HepG2 (cell line): ENCODE measurements around the gene ARPIN. TPM values are rescaled to one million over a fixed set of nuclear protein-coding genes. Genes with fewer than 3 reads are reported as not detected.

Experiments used
- ATAC-seq: fragments of 200-7000 bp; cut with Tn5 transposase; 3 replicates; pipeline ENCODE4 v1.9.1; 2020; ENCODE audit warnings: mild to moderate bottlenecking, moderate library complexity
- BruUV-seq: library from RNA; stranded (reverse); fragments of 400-500 nt; replicated peaks from 2 replicates; lab custom pipeline; 2021; lab: Mats Ljungman, UMichigan
- CTCF ChIA-PET: fragments of 300-600 bp; formaldehyde crosslinking; extraction: SDS; loops from one replicate; lab custom pipeline; 2021; ENCODE audit warnings: low total read pairs, inconsistent platforms, low intra/inter-chr PET ratio; lab: Yijun Ruan, JAX
- POLR2A ChIA-PET: fragments of 350-600 bp; sonication (Branson Sonifier 250); formaldehyde crosslinking; loops from one replicate; lab custom pipeline; 2020; ENCODE audit warnings: antibody characterized with exemption, inconsistent platforms; lab: Yijun Ruan, JAX
- DNase-seq: peaks from one replicate; pipeline ENCODE4 v3.0.0-alpha.2; 2015; ENCODE audit warnings: low spot score
- FAIRE-seq: peaks from 3 replicates; lab custom pipeline; 2011; peaks lifted over from hg19 to GRCh38; lab: Jason Lieb, UNC
- H2AFZ ChIP-seq: one replicate; pipeline ENCODE4 v1.6.1; 2011; ENCODE audit warnings: low read length, inconsistent platforms
- H3K27ac ChIP-seq: fragments of 300-600 bp; 3 replicates; pipeline ENCODE4 v1.8.0; 2011; ENCODE audit warnings: mixed run types, mild to moderate bottlenecking, mixed read lengths, low read length, inconsistent platforms; ENCODE audit not compliant: insufficient read depth; ENCODE audit errors: extremely low read length
- H3K27me3 ChIP-seq, 2 experiments: fragments of 200-600 bp in 1 of 2; 2 replicates in 1 of 2; 3 replicates in 1 of 2; pipeline versions ENCODE4 v1.6.0 to v1.8.0; 2011; ENCODE audit warnings: low read length in 2 of 2, mild to moderate bottlenecking in 2 of 2, moderate library complexity in 2 of 2, inconsistent platforms in 1 of 2; ENCODE audit not compliant: insufficient read depth in 2 of 2, control insufficient read depth in 1 of 2
- H3K36me3 ChIP-seq, 2 experiments: fragments of 200-600 bp in 1 of 2; replicated peaks in 1 of 2; 2 replicates in 1 of 2; 3 replicates in 1 of 2; pipeline versions ENCODE4 v1.5.1 to v1.8.0; 2011; ENCODE audit warnings: low read length in 2 of 2, inconsistent platforms in 1 of 2; ENCODE audit not compliant: insufficient read depth in 2 of 2, control insufficient read depth in 1 of 2
- H3K4me1 ChIP-seq: 2 replicates; pipeline ENCODE4 v1.5.1; 2012; ENCODE audit warnings: low read length, inconsistent platforms; ENCODE audit not compliant: insufficient read depth
- H3K4me2 ChIP-seq: 2 replicates; pipeline ENCODE4 v1.6.0; 2011; ENCODE audit warnings: low read depth, low read length, inconsistent platforms
- H3K4me3 ChIP-seq, 3 experiments: fragments of 200-600 bp in 1 of 3; sonication (generic), shearing (Covaris generic) in 1 of 3; replicated peaks in 1 of 3; 2 replicates each; pipeline ENCODE4 v1.5.1; 2011 to 2016; ENCODE audit warnings: low read length in 3 of 3, inconsistent platforms in 2 of 3, low read depth in 2 of 3, mild to moderate bottlenecking in 2 of 3, control low read depth in 1 of 3, mixed read lengths in 1 of 3; ENCODE audit not compliant: insufficient read depth in 1 of 3
- H3K79me2 ChIP-seq: one replicate; pipeline ENCODE4 v1.6.1; 2011; ENCODE audit warnings: low read length, inconsistent platforms; ENCODE audit not compliant: insufficient read depth
- H3K9ac ChIP-seq: 2 replicates; pipeline ENCODE4 v1.6.0; 2011; ENCODE audit warnings: mild to moderate bottlenecking, low read depth, low read length, inconsistent platforms; ENCODE audit not compliant: insufficient read depth
- H3K9me3 ChIP-seq: 2 replicates; pipeline ENCODE4 v1.5.1; 2012; ENCODE audit warnings: mild to moderate bottlenecking, low read length
- H4K20me1 ChIP-seq: 2 replicates; pipeline ENCODE4 v1.6.0; 2011; ENCODE audit warnings: inconsistent platforms, mild to moderate bottlenecking, low read length, moderate library complexity; ENCODE audit not compliant: insufficient read depth
- BRD4 ChIP-seq: sonication (generic); formaldehyde crosslinking; IDR thresholded peaks from 2 replicates; pipeline ENCODE4 v1.4.0; 2020; ENCODE audit warnings: missing genetic modification reagents
- CHD4 ChIP-seq: fragments of 200-600 bp; sonication (generic); IDR thresholded peaks from 2 replicates; pipeline ENCODE4 v1.7.0; 2017; ENCODE audit warnings: mild to moderate bottlenecking, low read length, borderline replicate concordance
- FOXO1 ChIP-seq: sonication (generic); formaldehyde crosslinking; IDR thresholded peaks from 2 replicates; pipeline ENCODE4 v1.4.0; 2020; ENCODE audit warnings: missing genetic modification reagents
- NFE2L2 ChIP-seq: fragments of 150-350 bp; IDR thresholded peaks from 2 replicates; pipeline ENCODE4 v1.6.1; 2014; ENCODE audit warnings: low read length
- POLR2G ChIP-seq: fragments of 200-400 bp; formaldehyde crosslinking; IDR thresholded peaks from 2 replicates; pipeline ENCODE4 v1.6.1; 2018; ENCODE audit warnings: mild to moderate bottlenecking, low read depth, low read length, moderate library complexity
- SAFB2 ChIP-seq: sonication (generic); formaldehyde crosslinking; IDR thresholded peaks from 2 replicates; pipeline ENCODE4 v1.5.1; 2020; ENCODE audit warnings: missing genetic modification reagents, low read depth, mild to moderate bottlenecking, borderline replicate concordance
- SNAPC5 ChIP-seq: sonication (generic); formaldehyde crosslinking; IDR thresholded peaks from 2 replicates; pipeline ENCODE4 v1.8.1; 2023; ENCODE audit warnings: mild to moderate bottlenecking, missing genetic modification reagents, borderline replicate concordance
- ZBTB2 ChIP-seq: sonication (generic); formaldehyde crosslinking; IDR thresholded peaks from 2 replicates; pipeline ENCODE4 v1.8.0; 2022; ENCODE audit warnings: low read depth, missing genetic modification reagents
- ZFP36L1 ChIP-seq: sonication (generic); formaldehyde crosslinking; IDR thresholded peaks from 2 replicates; pipeline ENCODE4 v1.8.0; 2022; ENCODE audit warnings: mild to moderate bottlenecking, missing genetic modification reagents, moderate library complexity
- ZNF138 ChIP-seq: sonication (generic); formaldehyde crosslinking; IDR thresholded peaks from 2 replicates; pipeline ENCODE4 v1.5.0; 2020; ENCODE audit warnings: mild to moderate bottlenecking, low read depth, missing genetic modification reagents
- ZNF646 ChIP-seq: sonication (generic); formaldehyde crosslinking; IDR thresholded peaks from 2 replicates; pipeline ENCODE4 v1.9.0; 2021; ENCODE audit warnings: mild to moderate bottlenecking, missing genetic modification reagents
- WGBS: methylation state at CpG from one replicate; pipeline ENCODE4 v1.1.6; 2017; ENCODE audit warnings: low lambda C conversion rate; 5-methylcytosine and 5-hydroxymethylcytosine counted together
- in situ Hi-C: cut with HindIII; loops from 2 replicates; pipeline ENCODE4 v1.10.0; 2017; ENCODE audit warnings: low pct_unique_long_range_greater_than_20kb; ENCODE audit not compliant: extremely low pct_ligation_motif_present
- intact Hi-C: fragments of 100-400 bp; cut with micrococcal nuclease; formaldehyde crosslinking; loops from one replicate; pipeline ENCODE4 v1.10.0; 2022; ENCODE audit not compliant: unreplicated experiment
- polyA plus RNA-seq, 8 experiments: library from polyadenylated mRNA; depleted of rRNA in 3 of 8; stranded (reverse) in 7 of 8; unstranded in 1 of 8; fragments of >200 nt; fragmentation: Illumina TruSeq in 4 of 8; extraction: Trizol in 4 of 8; gene quantifications; 2 replicates each; pipeline versions ENCODE4 v1.2.1 to v1.2.3, GENCODE V29; 2011 to 2016; ENCODE audit warnings: low read depth in 4 of 8, missing spikeins in 1 of 8, mixed read lengths in 1 of 8; ENCODE audit not compliant: insufficient read depth in 1 of 8
- total RNA-seq, 5 experiments: library from RNA; depleted of rRNA; stranded (reverse); fragments of >200 nt; fragmentation: Illumina TruSeq; extraction: Trizol; gene quantifications; 2 replicates each; pipeline ENCODE4 v1.2.3, GENCODE V29; 2016; ENCODE audit warnings: low read depth in 1 of 5
- TF ChIP-seq, protein P1 (sequence below): sonication (generic); formaldehyde crosslinking; IDR thresholded peaks from 2 replicates; pipeline ENCODE4 v1.8.1; 2023; ENCODE audit warnings: mild to moderate bottlenecking, inconsistent platforms, moderate library complexity, missing genetic modification reagents, borderline replicate concordance

The ARPIN gene
- total and polyA plus RNA-seq, 2 of the 13 experiments (the other 11 are each of a cell fraction or from before 2014, with no cell fraction given): 2.8 to 5.0 TPM

GRCh38 chr15:89908226-89908625 lies 4.5 kb downstream of the ARPIN start:
- no peak overlapping the region for H3K4me3 ChIP-seq
- POLR2A ChIA-PET: no interaction called here

DNA sequence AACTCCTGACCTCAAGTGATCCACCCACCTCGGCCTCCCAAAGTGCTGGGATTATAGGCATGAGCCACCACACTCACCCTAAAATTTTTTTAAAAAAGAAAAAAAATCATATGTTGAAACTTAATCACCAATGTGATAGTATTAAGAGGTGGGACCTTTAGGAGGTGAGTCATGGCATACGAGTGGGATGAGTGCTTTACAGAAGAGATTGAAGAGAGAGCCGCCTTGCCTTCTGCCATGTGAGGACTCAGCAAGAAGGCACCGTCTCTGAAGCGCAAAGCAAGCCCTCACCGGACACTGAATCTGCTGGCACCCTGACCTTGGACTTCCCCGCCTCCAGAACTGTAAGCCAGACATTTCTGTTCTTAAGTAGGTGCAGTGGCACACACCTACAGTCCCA lies 5.5 kb downstream of the ARPIN start:
- no peaks in the 10 kb centered on the region for H3K9me3 ChIP-seq
- H2AFZ ChIP-seq: no peak overlapping the region
- no peaks in the 10 kb centered on the region; a peak in 1 of 5 replicates for H3K36me3 ChIP-seq
- no peaks in the 10 kb centered on the region for H3K27me3 ChIP-seq
- no peak overlapping the region for H3K4me2 ChIP-seq
- ChIA-PET POLR2A (no interaction called here), CTCF (no interaction called here)
- WGBS: 91% methylated on average over 7 of the region's 7 CpGs
- H3K9ac ChIP-seq: no peak overlapping the region
- DNase-seq: no peak
- in situ Hi-C loops: no loop called here
- no TSS peak for BruUV-seq
- no peak for ATAC-seq
- H3K27ac ChIP-seq: no peak overlapping the region
- peaks cover 17% of the 10 kb centered on the region for H3K4me1 ChIP-seq
- intact Hi-C loops: no loop called here
- H3K79me2 ChIP-seq: no peaks in the 10 kb centered on the region
- H4K20me1 ChIP-seq: no peaks in the 10 kb centered on the region
- no peak overlapping the region for H3K4me3 ChIP-seq
- no peak for FAIRE-seq
- no peak for TF ChIP-seq ZFP36L1
- TF ChIP-seq ZNF646 (CRISPR knock-in tag): no peak
- no peak for TF ChIP-seq ZNF138 (CRISPR knock-in tag)
- no peak for TF ChIP-seq CHD4
- no peak for TF ChIP-seq ZBTB2
- no peak for TF ChIP-seq SNAPC5 (CRISPR knock-in tag)
- TF ChIP-seq, protein P1, sequence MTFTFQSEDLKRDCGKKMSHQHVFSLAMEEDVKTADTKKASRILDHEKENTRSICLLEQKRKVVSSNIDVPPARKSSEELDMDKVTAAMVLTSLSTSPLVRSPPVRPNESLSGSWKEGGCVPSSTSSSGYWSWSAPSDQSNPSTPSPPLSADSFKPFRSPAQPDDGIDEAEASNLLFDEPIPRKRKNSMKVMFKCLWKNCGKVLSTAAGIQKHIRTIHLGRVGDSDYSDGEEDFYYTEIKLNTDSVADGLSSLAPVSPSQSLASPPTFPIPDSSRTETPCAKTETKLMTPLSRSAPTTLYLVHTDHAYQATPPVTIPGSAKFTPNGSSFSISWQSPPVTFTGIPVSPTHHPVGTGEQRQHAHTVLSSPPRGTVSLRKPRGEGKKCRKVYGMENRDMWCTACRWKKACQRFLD (CRISPR knock-in tag): no peak

More at GRCh38 chr15:89908226-89908625, 4.5 kb downstream of the ARPIN start:
- no TSS peak for BruUV-seq
- no peak overlapping the region for H3K27ac ChIP-seq
- no peak for DNase-seq
- in situ Hi-C loops: no loop called here
- FAIRE-seq: no peak
- no peak for ATAC-seq
- TF ChIP-seq BRD4 (CRISPR knock-in tag): no peak
- TF ChIP-seq SAFB2 (CRISPR knock-in tag): no peak
- no peak for TF ChIP-seq NFE2L2
- no peak for TF ChIP-seq FOXO1
- no peak for TF ChIP-seq POLR2G
- intact Hi-C loops: no loop called here
- no peak overlapping the region for H3K4me2 ChIP-seq
- H3K4me1 ChIP-seq: peaks cover 19% of the 10 kb centered on the region
- no peaks in the 10 kb centered on the region for H3K79me2 ChIP-seq
- CTCF ChIA-PET: no interaction called here
- no peaks in the 10 kb centered on the region for H4K20me1 ChIP-seq
- no peaks in the 10 kb centered on the region for H3K27me3 ChIP-seq
- no peaks in the 10 kb centered on the region; a peak in 1 of 5 replicates for H3K36me3 ChIP-seq
- H2AFZ ChIP-seq: no peak overlapping the region
- H3K9ac ChIP-seq: no peak overlapping the region
- WGBS: 94% methylated on average over 16 of the region's 16 CpGs
- no peaks in the 10 kb centered on the region for H3K9me3 ChIP-seq
